GM12878 (cell line): ENCODE results near the gene MSGN1. TPM values are rescaled to one million over a fixed set of nuclear protein-coding genes. Genes with fewer than 3 reads are reported as not detected.

Experiments used
- ATAC-seq: fragments of 200-7000 bp; cut with Tn5 transposase; 3 replicates; pipeline ENCODE4 v1.9.1; 2020; ENCODE audit warnings: mild to moderate bottlenecking, moderate library complexity
- BruUV-seq: library from RNA; stranded (reverse); fragments of 400-500 nt; replicated peaks from 2 replicates; lab custom pipeline; 2021; lab: Mats Ljungman, UMichigan
- CTCF ChIA-PET: fragments of 300-600 bp; sonication (Branson Sonifier 250); formaldehyde crosslinking; extraction: SDS; loops from one replicate; lab custom pipeline; 2021; ENCODE audit warnings: inconsistent platforms; lab: Yijun Ruan, JAX
- POLR2A ChIA-PET: fragments of 350-600 bp; formaldehyde crosslinking; extraction: SDS; loops from one replicate; lab custom pipeline; 2021; ENCODE audit warnings: inconsistent platforms; lab: Charles Lee
- RAD21 ChIA-PET: fragments of 300-600 bp; sonication (Branson Sonifier 250); formaldehyde crosslinking; loops from one replicate; lab custom pipeline; 2023; ENCODE audit warnings: antibody characterized with exemption; ENCODE audit not compliant: unreplicated experiment; lab: Charles Lee
- SMC1A ChIA-PET: fragments of 300-600 bp; sonication (Branson Sonifier 250); formaldehyde crosslinking; loops from one replicate; lab custom pipeline; 2023; ENCODE audit not compliant: unreplicated experiment, uncharacterized antibody; lab: Charles Lee
- DNase-seq: peaks from one replicate; pipeline ENCODE4 v3.0.0-alpha.2; 2011; ENCODE audit warnings: low read depth, low spot score
- FAIRE-seq: peaks from 3 replicates; lab custom pipeline; 2011; peaks lifted over from hg19 to GRCh38; lab: Jason Lieb, UNC
- H2AFZ ChIP-seq: 2 replicates; pipeline ENCODE4 v1.6.0; 2011; ENCODE audit warnings: low read depth, low read length, control low read depth; ENCODE audit not compliant: control insufficient read depth
- H3K27ac ChIP-seq: 2 replicates; pipeline ENCODE4 v1.5.1; 2011; ENCODE audit warnings: control low read depth; ENCODE audit not compliant: control insufficient read depth, insufficient read depth
- H3K27me3 ChIP-seq, 2 experiments: replicated peaks in 1 of 2; 2 replicates each; pipeline versions ENCODE4 v1.6.0 to v1.6.1; 2011; ENCODE audit warnings: low read length in 1 of 2; ENCODE audit not compliant: control insufficient read depth in 2 of 2, insufficient read depth in 2 of 2
- H3K36me3 ChIP-seq, 2 experiments: 2 replicates each; pipeline ENCODE4 v1.5.1; 2011; ENCODE audit warnings: low read length in 1 of 2; ENCODE audit not compliant: control insufficient read depth in 2 of 2, insufficient read depth in 2 of 2
- H3K4me1 ChIP-seq: 2 replicates; pipeline ENCODE4 v1.6.1; 2011; ENCODE audit warnings: mild to moderate bottlenecking, low read length, moderate library complexity, mixed read lengths; ENCODE audit not compliant: control insufficient read depth, insufficient read depth
- H3K4me2 ChIP-seq: 2 replicates; pipeline ENCODE4 v1.6.0; 2011; ENCODE audit warnings: control low read depth; ENCODE audit not compliant: control insufficient read depth, insufficient read depth
- H3K4me3 ChIP-seq: fragments of 200-600 bp; sonication (generic); 2 replicates; pipeline ENCODE4 v1.5.1; 2016
- H3K79me2 ChIP-seq: 2 replicates; pipeline ENCODE4 v1.6.0; 2011; ENCODE audit warnings: low read length; ENCODE audit not compliant: control insufficient read depth, insufficient read depth
- H3K9ac ChIP-seq: 2 replicates; pipeline ENCODE4 v1.8.0; 2011; ENCODE audit warnings: low read length, control low read depth, mixed read lengths; ENCODE audit not compliant: control insufficient read depth, insufficient read depth
- H3K9me3 ChIP-seq: replicated peaks from 3 replicates; pipeline ENCODE4 v1.5.1; 2011; ENCODE audit warnings: mild to moderate bottlenecking, low read length; ENCODE audit not compliant: control insufficient read depth, insufficient read depth
- H4K20me1 ChIP-seq: 2 replicates; pipeline ENCODE4 v1.6.0; 2011; ENCODE audit not compliant: control insufficient read depth, insufficient read depth
- ATF7 ChIP-seq: fragments of 450-650 bp; IDR thresholded peaks from 2 replicates; pipeline ENCODE4 v1.6.1; 2016; ENCODE audit warnings: low read depth, mild to moderate bottlenecking
- DPF2 ChIP-seq: fragments of 450-650 bp; IDR thresholded peaks from 2 replicates; pipeline ENCODE4 v1.6.1; 2017; ENCODE audit warnings: mild to moderate bottlenecking
- EED ChIP-seq: sonication (generic); IDR thresholded peaks from 2 replicates; pipeline ENCODE4 v1.6.1; 2016; ENCODE audit warnings: antibody characterized with exemption, low read depth
- MEF2B ChIP-seq: fragments of 450-650 bp; IDR thresholded peaks from 2 replicates; pipeline ENCODE4 v1.6.1; 2018; ENCODE audit warnings: mild to moderate bottlenecking, moderate library complexity; ENCODE audit not compliant: partially characterized antibody, poor library complexity, severe bottlenecking
- MTA2 ChIP-seq: fragments of 450-650 bp; IDR thresholded peaks from 2 replicates; pipeline ENCODE4 v1.6.1; 2016; ENCODE audit warnings: low read depth, mild to moderate bottlenecking, moderate library complexity
- NFIC ChIP-seq: IDR thresholded peaks from 2 replicates; pipeline ENCODE4 v1.6.1; 2012; ENCODE audit warnings: low read depth, mild to moderate bottlenecking, inconsistent platforms, low read length, moderate library complexity
- NR2F1 ChIP-seq: fragments of 450-650 bp; conservative IDR thresholded peaks from 2 replicates; pipeline ENCODE4 v1.6.1; 2017; ENCODE audit warnings: mild to moderate bottlenecking
- PAX5 ChIP-seq: IDR thresholded peaks from 2 replicates; pipeline ENCODE4 v1.6.1; 2011; ENCODE audit warnings: low read depth, low read length, borderline replicate concordance
- POLR2AphosphoS2 ChIP-seq: IDR thresholded peaks from 2 replicates; pipeline ENCODE4 v1.6.1; 2011; ENCODE audit warnings: low read depth, mild to moderate bottlenecking, low read length, improper control_type of control experiment, moderate library complexity
- RELA ChIP-seq: fragments of 450-650 bp; IDR thresholded peaks from 2 replicates; pipeline ENCODE4 v1.8.0; 2014; ENCODE audit warnings: borderline replicate concordance; ENCODE audit not compliant: partially characterized antibody
- SMAD5 ChIP-seq: IDR thresholded peaks from 2 replicates; pipeline ENCODE4 v1.6.1; 2016; ENCODE audit warnings: antibody characterized with exemption, low read depth
- ZNF24 ChIP-seq: fragments of 450-650 bp; IDR thresholded peaks from 2 replicates; pipeline ENCODE4 v1.6.1; 2017; ENCODE audit warnings: antibody characterized with exemption, mild to moderate bottlenecking
- ZNF384 ChIP-seq: IDR thresholded peaks from 2 replicates; pipeline ENCODE4 v1.6.1; 2012; ENCODE audit warnings: low read depth, mild to moderate bottlenecking, low read length, improper control_type of control experiment, borderline replicate concordance
- WGBS: methylation state at CpG from one replicate; pipeline ENCODE4 v1.1.6; 2016; ENCODE audit warnings: low lambda C conversion rate; ENCODE audit not compliant: insufficient replicate concordance, insufficient coverage; ENCODE audit errors: missing lambda C conversion rate; 5-methylcytosine and 5-hydroxymethylcytosine counted together
- in situ Hi-C: fragments of 300-500 bp; cut with MboI; formaldehyde crosslinking; loops from 9 replicates; pipeline ENCODE4 v1.14.3; 2018; ENCODE audit warnings: mixed read lengths
- intact Hi-C: fragments of 100-400 bp; cut with micrococcal nuclease; formaldehyde crosslinking; loops from one replicate; pipeline ENCODE4 v1.14.2; 2022; ENCODE audit not compliant: unreplicated experiment
- polyA plus RNA-seq, 11 experiments: library from polyadenylated mRNA; depleted of rRNA in 4 of 11; unstranded in 6 of 11; stranded (reverse) in 5 of 11; fragments of >200 nt; fragmentation: Nextera tagmentation in 4 of 11; fragmentation: Illumina TruSeq in 1 of 11; extraction: Ambion mirVana in 4 of 11; extraction: Trizol in 1 of 11; gene quantifications; 1 replicate in 1 of 11; 2 replicates in 10 of 11; pipeline versions ENCODE4 v1.2.1 to v1.2.3, GENCODE V29; 2011 to 2016; ENCODE audit warnings: inconsistent platforms in 2 of 11, missing spikeins in 2 of 11, low read depth in 1 of 11
- total RNA-seq, 4 experiments: library from RNA; depleted of rRNA in 3 of 4; stranded (reverse); fragments of >200 nt in 3 of 4; fragmentation: Illumina TruSeq in 1 of 4; extraction: Trizol in 1 of 4; gene quantifications; 2 replicates each; pipeline versions ENCODE4 v1.2.1 to v1.2.3, GENCODE V29; 2013 to 2021
- TF ChIP-seq, protein P1 (sequence below): fragments of 450-650 bp; IDR thresholded peaks from 2 replicates; pipeline ENCODE4 v1.6.1; 2016; ENCODE audit warnings: mild to moderate bottlenecking
- TF ChIP-seq, protein P2 (sequence below): fragments of 150-350 bp; IDR thresholded peaks from 2 replicates; pipeline ENCODE4 v1.6.1; 2014; ENCODE audit warnings: mild to moderate bottlenecking, low read depth, low read length

MSGN1 gene
- total and polyA plus RNA-seq, 10 of the 15 experiments (the other 5 are each of a cell fraction or from before 2014, with no cell fraction given): 0.27 TPM; not detected in 9

DNA sequence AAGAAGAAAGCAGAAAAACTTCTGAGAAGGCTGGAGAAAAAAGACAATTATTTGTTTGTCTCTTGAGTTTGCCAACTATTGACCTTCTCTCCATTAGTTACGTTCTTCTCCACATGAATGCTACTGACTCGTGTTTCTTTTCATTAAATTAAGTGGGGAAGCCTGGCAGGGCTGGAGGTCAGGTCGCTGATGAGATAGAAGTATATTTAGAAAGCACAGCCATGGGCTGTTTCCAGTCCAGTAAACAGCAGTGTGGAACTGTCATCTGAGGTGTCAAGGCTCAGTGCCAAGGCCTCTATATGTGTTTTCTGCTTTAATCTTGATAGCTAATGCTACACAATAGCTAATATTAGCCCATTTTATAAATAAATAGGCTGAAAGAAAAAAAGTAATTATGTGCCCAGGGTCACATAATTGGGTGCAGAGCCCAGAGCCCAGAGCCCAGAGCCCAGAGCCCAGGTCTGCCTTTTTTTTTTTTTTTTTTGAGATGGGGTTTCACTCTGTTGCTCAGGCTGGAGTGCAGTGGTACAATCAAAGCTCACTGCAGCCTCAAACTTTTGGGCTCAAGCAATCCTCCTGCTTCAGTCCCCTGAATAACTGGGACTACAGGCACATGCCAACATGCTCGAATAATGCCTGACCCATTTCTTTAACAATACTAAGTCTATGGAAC is 6.3 kb downstream of the MSGN1 start:
- DNase-seq (no peak), ATAC-seq (peak; percentile 84), FAIRE-seq (no peak)
- Histone ChIP-seq H3K27ac (peak overlapping the region; percentile 55), H3K27me3 (no peaks in the 10 kb centered on the region), H3K4me3 (0 out of 2 replicates have a peak overlapping the region, but pooled peaks have one; percentile 48), H3K9me3 (no peaks in the 10 kb centered on the region; the same call in 2 of the 3 replicates), H3K36me3 (no peaks in the 10 kb centered on the region), H4K20me1 (no peaks in the 10 kb centered on the region), H3K9ac (no peak overlapping the region), H2AFZ (peak overlapping the region; percentile 52), H3K4me1 (peaks cover 29% of the 10 kb centered on the region), H3K79me2 (no peaks in the 10 kb centered on the region), H3K4me2 (peak overlapping the region; percentile 9)
- intact Hi-C loops: loop anchor here (1.0 to 5.0 kb wide), 2 partner anchors 9 to 165 kb away; no protein-coding TSS in a partner anchor
- TF ChIP-seq NFIC: no peak
- TF ChIP-seq MTA2: peak; percentile 53; the same call in 1 of the 2 replicates
- no peak for TF ChIP-seq ZNF24
- no peak for TF ChIP-seq RELA
- peak; percentile 9; the same call in 1 of the 2 replicates for TF ChIP-seq DPF2
- TF ChIP-seq MEF2B: peak; percentile 40
- TF ChIP-seq EED: 0 out of 2 replicates have a peak, but pooled peaks have one; percentile 5
- no peak for TF ChIP-seq POLR2AphosphoS2
- peak; percentile 17; the same call in 1 of the 2 replicates for TF ChIP-seq PAX5
- TF ChIP-seq, protein P1, sequence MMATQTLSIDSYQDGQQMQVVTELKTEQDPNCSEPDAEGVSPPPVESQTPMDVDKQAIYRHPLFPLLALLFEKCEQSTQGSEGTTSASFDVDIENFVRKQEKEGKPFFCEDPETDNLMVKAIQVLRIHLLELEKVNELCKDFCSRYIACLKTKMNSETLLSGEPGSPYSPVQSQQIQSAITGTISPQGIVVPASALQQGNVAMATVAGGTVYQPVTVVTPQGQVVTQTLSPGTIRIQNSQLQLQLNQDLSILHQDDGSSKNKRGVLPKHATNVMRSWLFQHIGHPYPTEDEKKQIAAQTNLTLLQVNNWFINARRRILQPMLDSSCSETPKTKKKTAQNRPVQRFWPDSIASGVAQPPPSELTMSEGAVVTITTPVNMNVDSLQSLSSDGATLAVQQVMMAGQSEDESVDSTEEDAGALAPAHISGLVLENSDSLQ: peak; percentile 24; the same call in 1 of the 2 replicates
- no peak for TF ChIP-seq SMAD5
- TF ChIP-seq NR2F1: peak; percentile 89
- TF ChIP-seq, protein P2, sequence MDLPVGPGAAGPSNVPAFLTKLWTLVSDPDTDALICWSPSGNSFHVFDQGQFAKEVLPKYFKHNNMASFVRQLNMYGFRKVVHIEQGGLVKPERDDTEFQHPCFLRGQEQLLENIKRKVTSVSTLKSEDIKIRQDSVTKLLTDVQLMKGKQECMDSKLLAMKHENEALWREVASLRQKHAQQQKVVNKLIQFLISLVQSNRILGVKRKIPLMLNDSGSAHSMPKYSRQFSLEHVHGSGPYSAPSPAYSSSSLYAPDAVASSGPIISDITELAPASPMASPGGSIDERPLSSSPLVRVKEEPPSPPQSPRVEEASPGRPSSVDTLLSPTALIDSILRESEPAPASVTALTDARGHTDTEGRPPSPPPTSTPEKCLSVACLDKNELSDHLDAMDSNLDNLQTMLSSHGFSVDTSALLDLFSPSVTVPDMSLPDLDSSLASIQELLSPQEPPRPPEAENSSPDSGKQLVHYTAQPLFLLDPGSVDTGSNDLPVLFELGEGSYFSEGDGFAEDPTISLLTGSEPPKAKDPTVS: no peak
- no peak for TF ChIP-seq ATF7
- TF ChIP-seq ZNF384: 0 out of 2 replicates have a peak, but pooled peaks have one; percentile 24
- CTCF ChIA-PET: interaction anchor here (0.6 to 6.6 kb wide), 14 partner anchors 9 to 104 kb away, joined by 3 to 77 read pairs (median 4); partner anchors contain the start of gene GEN1
- in situ Hi-C loops: no loop called here
- RAD21 ChIA-PET: interaction anchor here (0.6 to 5.0 kb wide), 13 partner anchors 9 to 372 kb away, joined by 3 to 96 read pairs (median 4); partner anchors contain the start of genes GEN1 and SMC6
- WGBS: under 1% methylated on average over 4 of the region's 4 CpGs
- BruUV-seq: no TSS peak
- POLR2A ChIA-PET: interaction anchor here (0.9 to 6.1 kb wide), 5 partner anchors 9 to 68 kb away, joined by 3 to 80 read pairs (median 10); partner anchors contain the start of genes GEN1 and SMC6
- SMC1A ChIA-PET: interaction anchor here (0.6 to 15.2 kb wide), 17 partner anchors 9 to 1164 kb away, joined by 3 to 288 read pairs (median 4); partner anchors contain the start of genes GEN1, MSGN1 and SMC6
